Trophoblast cell (in vitro differentiated cells and primary cell): ENCODE measurements around the gene MTSS2.

Source experiments
- DNase-seq, 2 donors: peaks; one replicate each; pipeline ENCODE4 v3.0.0-alpha.2; 2016
- H2AFZ ChIP-seq: 2 replicates; pipeline ENCODE4 v1.6.1; 2013; ENCODE audit warnings: low read length, moderate library complexity, mild to moderate bottlenecking; ENCODE audit not compliant: insufficient read depth, poor library complexity
- H2AK5ac ChIP-seq: 2 replicates; pipeline ENCODE4 v1.6.1; 2013; ENCODE audit warnings: mild to moderate bottlenecking, low read length
- H2BK120ac ChIP-seq: 2 replicates; pipeline ENCODE4 v1.6.1; 2013; ENCODE audit warnings: low read length, mild to moderate bottlenecking, moderate library complexity; ENCODE audit not compliant: insufficient read depth, poor library complexity
- H2BK12ac ChIP-seq: 2 replicates; pipeline ENCODE4 v1.6.1; 2013; ENCODE audit warnings: mild to moderate bottlenecking, low read length, moderate library complexity
- H2BK5ac ChIP-seq: 2 replicates; pipeline ENCODE4 v1.6.1; 2013; ENCODE audit warnings: low read length, low read depth, moderate library complexity, mild to moderate bottlenecking; ENCODE audit not compliant: poor library complexity
- H3K14ac ChIP-seq: 2 replicates; pipeline ENCODE4 v1.6.1; 2013; ENCODE audit warnings: mild to moderate bottlenecking, low read length
- H3K18ac ChIP-seq: 2 replicates; pipeline ENCODE4 v1.6.1; 2013; ENCODE audit warnings: mild to moderate bottlenecking, low read length
- H3K23ac ChIP-seq: 2 replicates; pipeline ENCODE4 v1.6.1; 2013; ENCODE audit warnings: low read length
- H3K27ac ChIP-seq: 2 replicates; pipeline ENCODE4 v1.5.1; 2013; ENCODE audit warnings: low read depth, mild to moderate bottlenecking, inconsistent platforms, low read length, moderate library complexity
- H3K27me3 ChIP-seq: 2 replicates; pipeline ENCODE4 v1.6.1; 2013; ENCODE audit warnings: inconsistent platforms, mild to moderate bottlenecking, low read length, moderate library complexity; ENCODE audit not compliant: insufficient read depth
- H3K36me3 ChIP-seq, 2 experiments: 1 replicate in 1 of 2; 2 replicates in 1 of 2; pipeline ENCODE4 v1.6.1; 2013; ENCODE audit warnings: low read length in 2 of 2, mild to moderate bottlenecking in 2 of 2, moderate library complexity in 1 of 2; ENCODE audit not compliant: insufficient read depth in 2 of 2, control insufficient read depth in 1 of 2
- H3K4ac ChIP-seq: 2 replicates; pipeline ENCODE4 v1.6.1; 2013; ENCODE audit warnings: low read depth, mild to moderate bottlenecking, low read length, moderate library complexity
- H3K4me1 ChIP-seq, 2 experiments: 1 replicate in 1 of 2; 2 replicates in 1 of 2; pipeline ENCODE4 v1.6.1; 2013; ENCODE audit warnings: low read length in 2 of 2, mild to moderate bottlenecking in 2 of 2, moderate library complexity in 1 of 2; ENCODE audit not compliant: insufficient read depth in 2 of 2, control insufficient read depth in 1 of 2
- H3K4me2 ChIP-seq: 2 replicates; pipeline ENCODE4 v1.6.1; 2013; ENCODE audit warnings: inconsistent platforms, mild to moderate bottlenecking, low read length, moderate library complexity
- H3K4me3 ChIP-seq: 2 replicates; pipeline ENCODE4 v1.5.1; 2013; ENCODE audit warnings: mild to moderate bottlenecking, low read depth, low read length, inconsistent platforms
- H3K79me1 ChIP-seq: one replicate; pipeline ENCODE4 v1.6.1; 2013; ENCODE audit warnings: low read length
- H3K79me2 ChIP-seq: 2 replicates; pipeline ENCODE4 v1.6.1; 2013; ENCODE audit warnings: low read length, mild to moderate bottlenecking; ENCODE audit not compliant: control insufficient read depth, insufficient read depth, poor library complexity
- H3K9ac ChIP-seq: 2 replicates; pipeline ENCODE4 v1.6.1; 2013; ENCODE audit warnings: mild to moderate bottlenecking, low read length
- H3K9me3 ChIP-seq: 2 replicates; pipeline ENCODE4 v1.6.1; 2013; ENCODE audit warnings: low read depth, mild to moderate bottlenecking, control low read depth, inconsistent platforms, low read length; ENCODE audit not compliant: insufficient read depth
- H4K12ac ChIP-seq: 2 replicates; pipeline ENCODE4 v1.6.1; 2013; ENCODE audit warnings: low read depth, mild to moderate bottlenecking, low read length, moderate library complexity
- H4K8ac ChIP-seq: 2 replicates; pipeline ENCODE4 v1.6.1; 2013; ENCODE audit warnings: low read depth, mild to moderate bottlenecking, low read length, moderate library complexity
- H4K91ac ChIP-seq: one replicate; pipeline ENCODE4 v1.6.1; 2013; ENCODE audit warnings: low read depth, mild to moderate bottlenecking, low read length, moderate library complexity
- WGBS: extraction: QIAGEN DNeasy Blood & Tissue Kit; methylation state at CpG from one replicate; pipeline ENCODE4 v1.1.7; 2013; ENCODE audit warnings: missing lambda C conversion rate; ENCODE audit not compliant: insufficient read length, insufficient coverage; ENCODE audit errors: extremely low coverage; 5-methylcytosine and 5-hydroxymethylcytosine counted together

The MTSS2 gene

GRCh38 chr16:70706948-70707465 is 21.2 kb upstream of the MTSS2 start:
- peak overlapping the region; percentile 32 for H3K27ac ChIP-seq
- H3K79me2 ChIP-seq, result no peaks in the 10 kb centered on the region
- H3K79me1 ChIP-seq, result peaks cover 16% of the 10 kb centered on the region
- no peaks in the 10 kb centered on the region for H3K27me3 ChIP-seq
- H3K23ac ChIP-seq, result no peak overlapping the region
- no peak overlapping the region for H3K4me2 ChIP-seq
- peak overlapping the region; percentile 56 for H4K91ac ChIP-seq
- no peaks in the 10 kb centered on the region for H3K36me3 ChIP-seq
- peak overlapping the region; percentile 48 for H2BK12ac ChIP-seq
- peak overlapping the region; percentile 34 for H4K8ac ChIP-seq
- H2AK5ac ChIP-seq, result no peak overlapping the region
- H3K18ac ChIP-seq, result peak overlapping the region; percentile 15
- no peak overlapping the region for H3K4ac ChIP-seq
- no CpG with 5 or more reads among the region's 7 CpGs for WGBS
- peak overlapping the region; percentile 3 for H2BK5ac ChIP-seq
- peak overlapping the region; percentile 12 for H2BK120ac ChIP-seq
- no peak overlapping the region for H3K14ac ChIP-seq
- H3K4me1 ChIP-seq, result peaks cover 33 to 39% of the 10 kb centered on the region in 2 experiments
- H4K12ac ChIP-seq, result no peak overlapping the region
- no peaks in the 10 kb centered on the region for H3K9me3 ChIP-seq
- no peak overlapping the region for H2AFZ ChIP-seq
- DNase-seq, result peak; percentile 58 to 82
- H3K9ac ChIP-seq, result no peak overlapping the region
- H3K4me3 ChIP-seq, result no peak overlapping the region

- no peak overlapping the region for H3K14ac ChIP-seq
- H3K23ac ChIP-seq, result no peak overlapping the region
- no peak overlapping the region for H2BK5ac ChIP-seq
- no peak overlapping the region for H2BK120ac ChIP-seq
- peak overlapping the region; percentile 47 for H4K91ac ChIP-seq
- no peak overlapping the region for H4K12ac ChIP-seq
- no peak overlapping the region for H2BK12ac ChIP-seq
- no peak overlapping the region for H3K18ac ChIP-seq
- no peaks in the 10 kb centered on the region for H3K27me3 ChIP-seq
- no peaks in the 10 kb centered on the region for H3K79me2 ChIP-seq
- no CpG with 5 or more reads among the region's 8 CpGs for WGBS
- H3K36me3 ChIP-seq, result no peaks in the 10 kb centered on the region
- H3K9me3 ChIP-seq, result no peaks in the 10 kb centered on the region
- H2AK5ac ChIP-seq, result peak overlapping the region; percentile 1
- H3K9ac ChIP-seq, result no peak overlapping the region
- H3K27ac ChIP-seq, result no peak overlapping the region
- no peak for DNase-seq
- H3K4ac ChIP-seq, result peak overlapping the region; percentile 44
- H3K79me1 ChIP-seq, result peaks cover 19% of the 10 kb centered on the region
- peaks cover 34 to 38% of the 10 kb centered on the region in 2 experiments for H3K4me1 ChIP-seq
- H2AFZ ChIP-seq, result no peak overlapping the region
- no peak overlapping the region for H4K8ac ChIP-seq
- no peak overlapping the region for H3K4me3 ChIP-seq
- H3K4me2 ChIP-seq, result no peak overlapping the region
Measured at GRCh38 chr16:70705056-70705455, 19.2 kb upstream of the MTSS2 start.

- Histone ChIP-seq H3K4ac (no peak overlapping the region), H3K27me3 (no peaks in the 10 kb centered on the region), H3K4me1 (peaks cover 39 to 42% of the 10 kb centered on the region in 2 experiments), H3K4me2 (no peak overlapping the region), H4K8ac (no peak overlapping the region), H3K14ac (no peak overlapping the region), H3K4me3 (no peak overlapping the region), H2BK12ac (no peak overlapping the region), H2AK5ac (peak overlapping the region; percentile 32), H3K23ac (no peak overlapping the region), H3K27ac (no peak overlapping the region), H3K79me1 (peaks cover 22% of the 10 kb centered on the region), H3K9me3 (no peaks in the 10 kb centered on the region), H3K18ac (no peak overlapping the region), H2BK5ac (no peak overlapping the region), H3K79me2 (no peaks in the 10 kb centered on the region), H2AFZ (no peak overlapping the region), H4K12ac (no peak overlapping the region), H3K36me3 (no peaks in the 10 kb centered on the region), H4K91ac (peak overlapping the region; percentile 47), H3K9ac (no peak overlapping the region), H2BK120ac (no peak overlapping the region)
- no CpG with 5 or more reads among the region's 11 CpGs for WGBS
- no peak for DNase-seq
Measured at GRCh38 chr16:70704586-70704985, 18.7 kb upstream of the MTSS2 start.

- DNase-seq, result no peak
- no peak overlapping the region for H3K23ac ChIP-seq
- peak overlapping the region; percentile 14 for H3K14ac ChIP-seq
- H2AK5ac ChIP-seq, result peak overlapping the region; percentile 19
- peaks cover 40 to 43% of the 10 kb centered on the region in 2 experiments for H3K4me1 ChIP-seq
- H3K79me1 ChIP-seq, result peaks cover 22% of the 10 kb centered on the region
- no peaks in the 10 kb centered on the region for H3K79me2 ChIP-seq
- H2BK5ac ChIP-seq, result no peak overlapping the region
- peak overlapping the region; percentile 1 for H3K18ac ChIP-seq
- H3K4me2 ChIP-seq, result no peak overlapping the region
- H3K36me3 ChIP-seq, result no peaks in the 10 kb centered on the region
- H4K91ac ChIP-seq, result peak overlapping the region; percentile 41
- no peaks in the 10 kb centered on the region for H3K9me3 ChIP-seq
- H3K9ac ChIP-seq, result no peak overlapping the region
- no peaks in the 10 kb centered on the region for H3K27me3 ChIP-seq
- H4K12ac ChIP-seq, result no peak overlapping the region
- no peak overlapping the region for H2BK120ac ChIP-seq
- peak overlapping the region; percentile 9 for H3K27ac ChIP-seq
- no peak overlapping the region for H4K8ac ChIP-seq
- no CpG with 5 or more reads among the region's 6 CpGs for WGBS
- H3K4me3 ChIP-seq, result no peak overlapping the region
- no peak overlapping the region for H3K4ac ChIP-seq
- H2BK12ac ChIP-seq, result peak overlapping the region; percentile 32
- no peak overlapping the region for H2AFZ ChIP-seq
Measured at GRCh38 chr16:70703835-70704381, 18.1 kb upstream of the MTSS2 start.
